GM23338 (cell line): ENCODE results near the gene CD247. TPM values are rescaled to one million over a fixed set of nuclear protein-coding genes. Genes with fewer than 3 reads are reported as not detected.
A peak's percentile ranks its signal among the peaks of the same experiment; 100 is the strongest.

Experiments
- ATAC-seq: fragments of 200-7000 bp; cut with Tn5 transposase; 3 replicates; pipeline ENCODE4 v1.9.1; 2020
- DNase-seq: peaks from one replicate; pipeline ENCODE4 v3.0.0-alpha.2; 2015; ENCODE audit warnings: low spot score
- H2AFZ ChIP-seq: fragments of 200-600 bp; sonication (generic); 2 replicates; pipeline ENCODE4 v1.8.0; 2016; ENCODE audit warnings: antibody characterized with exemption, mild to moderate bottlenecking, moderate library complexity
- H3F3A ChIP-seq: fragments of 200-600 bp; sonication (generic); replicated peaks from 2 replicates; pipeline ENCODE4 v1.8.0; 2017; ENCODE audit warnings: antibody characterized with exemption, mixed run types, low read depth
- H3K27ac ChIP-seq: fragments of 200-600 bp; sonication (generic); 2 replicates; pipeline ENCODE4 v1.6.1; 2016; ENCODE audit warnings: low read depth
- H3K27me3 ChIP-seq: fragments of 200-600 bp; sonication (generic); 2 replicates; pipeline ENCODE4 v1.8.0; 2016; ENCODE audit warnings: mild to moderate bottlenecking, mixed run types, moderate library complexity; ENCODE audit not compliant: insufficient read depth
- H3K36me3 ChIP-seq: fragments of 200-600 bp; sonication (generic); 2 replicates; pipeline ENCODE4 v1.8.0; 2016; ENCODE audit warnings: mild to moderate bottlenecking; ENCODE audit not compliant: insufficient read depth
- H3K4me1 ChIP-seq: fragments of 200-600 bp; sonication (generic); 2 replicates; pipeline ENCODE4 v1.8.0; 2016; ENCODE audit warnings: mild to moderate bottlenecking, moderate library complexity; ENCODE audit not compliant: insufficient read depth
- H3K4me2 ChIP-seq: fragments of 200-600 bp; sonication (generic); 2 replicates; pipeline ENCODE4 v1.7.1; 2017; ENCODE audit warnings: mixed run types
- H3K4me3 ChIP-seq: fragments of 200-600 bp; sonication (generic); 2 replicates; pipeline ENCODE4 v1.6.1; 2016; ENCODE audit warnings: mixed run types
- H3K79me2 ChIP-seq: fragments of 200-600 bp; sonication (generic); replicated peaks from 2 replicates; pipeline ENCODE4 v1.8.0; 2017; ENCODE audit warnings: mild to moderate bottlenecking; ENCODE audit not compliant: insufficient read depth
- H3K9me2 ChIP-seq: fragments of 200-600 bp; sonication (generic); 2 replicates; pipeline ENCODE4 v1.8.0; 2017; ENCODE audit not compliant: insufficient read depth
- H4K20me1 ChIP-seq: fragments of 200-600 bp; sonication (generic); replicated peaks from 2 replicates; pipeline ENCODE4 v1.8.0; 2017; ENCODE audit warnings: mild to moderate bottlenecking; ENCODE audit not compliant: insufficient read depth
- H3K27ac Mint-ChIP-seq: 2 replicates; pipeline ENCODE4 v1.8.0; 2020; ENCODE audit warnings: inconsistent platforms, mild to moderate bottlenecking, moderate library complexity, mixed read lengths
- H3K27me3 Mint-ChIP-seq: 3 replicates; pipeline ENCODE4 v1.8.0; 2022; ENCODE audit warnings: low read depth, mild to moderate bottlenecking, moderate library complexity, mixed read lengths, inconsistent platforms; ENCODE audit not compliant: insufficient read depth, poor library complexity
- H3K36me3 Mint-ChIP-seq: 3 replicates; pipeline ENCODE4 v1.8.0; 2021; ENCODE audit warnings: low read depth, mild to moderate bottlenecking, inconsistent platforms, moderate library complexity, mixed read lengths
- H3K4me1 Mint-ChIP-seq: 3 replicates; pipeline ENCODE4 v1.8.0; 2020; ENCODE audit warnings: mild to moderate bottlenecking, inconsistent platforms, mixed read lengths
- H3K4me3 Mint-ChIP-seq: 3 replicates; pipeline ENCODE4 v1.8.0; 2021; ENCODE audit warnings: moderate library complexity, mild to moderate bottlenecking, inconsistent platforms, mixed read lengths
- H3K9me3 Mint-ChIP-seq: 3 replicates; pipeline ENCODE4 v1.8.0; 2020; ENCODE audit warnings: moderate library complexity, mild to moderate bottlenecking, inconsistent platforms, mixed read lengths
- CREB1 ChIP-seq: fragments of 250-450 bp; sonication (Bioruptor Pico); IDR thresholded peaks from 2 replicates; pipeline ENCODE4 v1.5.0; 2020; ENCODE audit warnings: low read depth, mild to moderate bottlenecking, moderate library complexity
- EZH2 ChIP-seq: fragments of 200-600 bp; sonication (generic); IDR thresholded peaks from one replicate; pipeline ENCODE4 v1.8.0; 2017; ENCODE audit warnings: antibody characterized with exemption, mild to moderate bottlenecking, low read depth; ENCODE audit not compliant: unreplicated experiment
- EZH2phosphoT487 ChIP-seq: fragments of 200-600 bp; sonication (generic); IDR thresholded peaks from one replicate; pipeline ENCODE4 v1.8.1; 2018; ENCODE audit warnings: antibody characterized with exemption; ENCODE audit not compliant: unreplicated experiment
- POLR2AphosphoS5 ChIP-seq: IDR thresholded peaks from 2 replicates; pipeline ENCODE4 v1.6.1; 2016; ENCODE audit warnings: antibody characterized with exemption, low read depth
- ZNF114 ChIP-seq: fragments of 250-450 bp; sonication (Bioruptor Pico); IDR thresholded peaks from 2 replicates; pipeline ENCODE4 v1.5.0; 2020; ENCODE audit warnings: mild to moderate bottlenecking, moderate library complexity
- ZNF331 ChIP-seq: fragments of 250-450 bp; sonication (Bioruptor Pico); IDR thresholded peaks from 2 replicates; pipeline ENCODE4 v1.5.0; 2020; ENCODE audit warnings: low read depth, mild to moderate bottlenecking, moderate library complexity
- polyA plus RNA-seq: library from polyadenylated mRNA; unstranded; fragments of >200 nt; fragmentation: Nextera tagmentation; extraction: Ambion mirVana; gene quantifications from 2 replicates; pipeline ENCODE4 v1.2.1, GENCODE V29; 2016
- total RNA-seq: library from RNA; depleted of rRNA; stranded (reverse); fragments of >200 nt; shearing (Covaris generic); gene quantifications from 2 replicates; pipeline ENCODE4 v1.2.3, GENCODE V29; 2014
- TF ChIP-seq, protein P1 (sequence below): fragments of 250-450 bp; sonication (Bioruptor Pico); IDR thresholded peaks from 2 replicates; pipeline ENCODE4 v1.5.0; 2020; ENCODE audit warnings: mild to moderate bottlenecking, moderate library complexity
- TF ChIP-seq, protein P2 (sequence below), 2 experiments: fragments of 200-600 bp in 1 of 2; sonication (generic) in 1 of 2; conservative IDR thresholded peaks; 2 replicates each; pipeline versions ENCODE4 v1.5.1 to v1.6.1; 2016 to 2017; ENCODE audit warnings: antibody characterized with exemption in 2 of 2, low read depth in 2 of 2, mild to moderate bottlenecking in 2 of 2, moderate library complexity in 1 of 2

The CD247 gene
- total and polyA plus RNA-seq, 2 experiments from 2014 or later, result 1.2 to 1.4 TPM

DNA sequence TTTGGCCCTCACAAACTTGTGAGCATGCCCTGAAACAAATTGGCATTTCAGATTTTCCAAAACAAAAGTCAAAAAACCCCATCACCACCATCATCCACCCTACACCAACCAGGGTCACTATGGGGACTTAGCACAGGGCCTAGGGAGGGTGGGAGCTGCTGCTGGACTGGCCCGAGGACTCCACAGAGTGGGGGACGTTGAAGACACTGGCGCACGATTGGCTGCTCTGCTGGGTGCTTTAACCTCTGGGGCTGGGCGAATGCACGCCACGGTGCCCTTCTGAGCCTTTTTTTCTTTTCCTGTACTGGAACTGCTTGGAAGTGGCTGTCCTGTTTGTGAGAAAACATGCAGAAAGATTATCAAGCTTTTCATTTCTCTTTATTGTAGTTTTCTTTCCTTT, 92.8 kb downstream of the CD247 start:
- H3K27me3 ChIP-seq, result no peaks in the 10 kb centered on the region
- H3F3A ChIP-seq, result peaks cover 7% of the 10 kb centered on the region; the same call in 1 of the 2 replicates
- H3K36me3 Mint-ChIP-seq, result peaks cover under 1% of the 10 kb centered on the region; the same call in 2 of the 3 replicates
- no peak overlapping the region for H2AFZ ChIP-seq
- H3K4me1 Mint-ChIP-seq, result peaks cover 81% of the 10 kb centered on the region
- H3K9me2 ChIP-seq, result no peaks in the 10 kb centered on the region
- peaks cover 14% of the 10 kb centered on the region for H3K27me3 Mint-ChIP-seq
- TF ChIP-seq POLR2AphosphoS5, result no peak
- no peak for TF ChIP-seq ZNF331 (CRISPR knock-in tag)
- TF ChIP-seq, protein P1, sequence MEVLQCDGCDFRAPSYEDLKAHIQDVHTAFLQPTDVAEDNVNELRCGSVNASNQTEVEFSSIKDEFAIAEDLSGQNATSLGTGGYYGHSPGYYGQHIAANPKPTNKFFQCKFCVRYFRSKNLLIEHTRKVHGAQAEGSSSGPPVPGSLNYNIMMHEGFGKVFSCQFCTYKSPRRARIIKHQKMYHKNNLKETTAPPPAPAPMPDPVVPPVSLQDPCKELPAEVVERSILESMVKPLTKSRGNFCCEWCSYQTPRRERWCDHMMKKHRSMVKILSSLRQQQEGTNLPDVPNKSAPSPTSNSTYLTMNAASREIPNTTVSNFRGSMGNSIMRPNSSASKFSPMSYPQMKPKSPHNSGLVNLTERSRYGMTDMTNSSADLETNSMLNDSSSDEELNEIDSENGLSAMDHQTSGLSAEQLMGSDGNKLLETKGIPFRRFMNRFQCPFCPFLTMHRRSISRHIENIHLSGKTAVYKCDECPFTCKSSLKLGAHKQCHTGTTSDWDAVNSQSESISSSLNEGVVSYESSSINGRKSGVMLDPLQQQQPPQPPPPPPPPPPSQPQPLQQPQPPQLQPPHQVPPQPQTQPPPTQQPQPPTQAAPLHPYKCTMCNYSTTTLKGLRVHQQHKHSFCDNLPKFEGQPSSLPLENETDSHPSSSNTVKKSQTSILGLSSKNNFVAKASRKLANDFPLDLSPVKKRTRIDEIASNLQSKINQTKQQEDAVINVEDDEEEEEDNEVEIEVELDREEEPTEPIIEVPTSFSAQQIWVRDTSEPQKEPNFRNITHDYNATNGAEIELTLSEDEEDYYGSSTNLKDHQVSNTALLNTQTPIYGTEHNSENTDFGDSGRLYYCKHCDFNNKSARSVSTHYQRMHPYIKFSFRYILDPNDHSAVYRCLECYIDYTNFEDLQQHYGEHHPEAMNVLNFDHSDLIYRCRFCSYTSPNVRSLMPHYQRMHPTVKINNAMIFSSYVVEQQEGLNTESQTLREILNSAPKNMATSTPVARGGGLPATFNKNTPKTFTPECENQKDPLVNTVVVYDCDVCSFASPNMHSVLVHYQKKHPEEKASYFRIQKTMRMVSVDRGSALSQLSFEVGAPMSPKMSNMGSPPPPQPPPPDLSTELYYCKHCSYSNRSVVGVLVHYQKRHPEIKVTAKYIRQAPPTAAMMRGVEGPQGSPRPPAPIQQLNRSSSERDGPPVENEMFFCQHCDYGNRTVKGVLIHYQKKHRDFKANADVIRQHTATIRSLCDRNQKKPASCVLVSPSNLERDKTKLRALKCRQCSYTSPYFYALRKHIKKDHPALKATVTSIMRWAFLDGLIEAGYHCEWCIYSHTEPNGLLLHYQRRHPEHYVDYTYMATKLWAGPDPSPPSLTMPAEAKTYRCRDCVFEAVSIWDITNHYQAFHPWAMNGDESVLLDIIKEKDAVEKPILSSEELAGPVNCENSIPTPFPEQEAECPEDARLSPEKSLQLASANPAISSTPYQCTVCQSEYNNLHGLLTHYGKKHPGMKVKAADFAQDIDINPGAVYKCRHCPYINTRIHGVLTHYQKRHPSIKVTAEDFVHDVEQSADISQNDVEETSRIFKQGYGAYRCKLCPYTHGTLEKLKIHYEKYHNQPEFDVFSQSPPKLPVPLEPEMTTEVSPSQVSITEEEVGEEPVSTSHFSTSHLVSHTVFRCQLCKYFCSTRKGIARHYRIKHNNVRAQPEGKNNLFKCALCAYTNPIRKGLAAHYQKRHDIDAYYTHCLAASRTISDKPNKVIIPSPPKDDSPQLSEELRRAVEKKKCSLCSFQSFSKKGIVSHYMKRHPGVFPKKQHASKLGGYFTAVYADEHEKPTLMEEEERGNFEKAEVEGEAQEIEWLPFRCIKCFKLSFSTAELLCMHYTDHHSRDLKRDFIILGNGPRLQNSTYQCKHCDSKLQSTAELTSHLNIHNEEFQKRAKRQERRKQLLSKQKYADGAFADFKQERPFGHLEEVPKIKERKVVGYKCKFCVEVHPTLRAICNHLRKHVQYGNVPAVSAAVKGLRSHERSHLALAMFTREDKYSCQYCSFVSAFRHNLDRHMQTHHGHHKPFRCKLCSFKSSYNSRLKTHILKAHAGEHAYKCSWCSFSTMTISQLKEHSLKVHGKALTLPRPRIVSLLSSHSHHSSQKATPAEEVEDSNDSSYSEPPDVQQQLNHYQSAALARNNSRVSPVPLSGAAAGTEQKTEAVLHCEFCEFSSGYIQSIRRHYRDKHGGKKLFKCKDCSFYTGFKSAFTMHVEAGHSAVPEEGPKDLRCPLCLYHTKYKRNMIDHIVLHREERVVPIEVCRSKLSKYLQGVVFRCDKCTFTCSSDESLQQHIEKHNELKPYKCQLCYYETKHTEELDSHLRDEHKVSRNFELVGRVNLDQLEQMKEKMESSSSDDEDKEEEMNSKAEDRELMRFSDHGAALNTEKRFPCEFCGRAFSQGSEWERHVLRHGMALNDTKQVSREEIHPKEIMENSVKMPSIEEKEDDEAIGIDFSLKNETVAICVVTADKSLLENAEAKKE (CRISPR knock-in tag), result no peak
- H3K4me3 Mint-ChIP-seq, result peak overlapping the region; percentile 40; the same call in 2 of the 3 replicates
- H3K27ac ChIP-seq, result no peak overlapping the region
- DNase-seq (peak; percentile 45), ATAC-seq (peak; percentile 73)
- H3K4me2 ChIP-seq, result peak overlapping the region; percentile 62
- H3K36me3 ChIP-seq, result no peaks in the 10 kb centered on the region
- no peak overlapping the region for H3K4me3 ChIP-seq
- H3K9me3 Mint-ChIP-seq, result no peaks in the 10 kb centered on the region
- peaks cover 60% of the 10 kb centered on the region for H3K4me1 ChIP-seq
- peak overlapping the region; percentile 77 for H3K27ac Mint-ChIP-seq
- H3K79me2 ChIP-seq, result no peaks in the 10 kb centered on the region
- no peaks in the 10 kb centered on the region; the same call in 1 of the 2 replicates for H4K20me1 ChIP-seq

DNA sequence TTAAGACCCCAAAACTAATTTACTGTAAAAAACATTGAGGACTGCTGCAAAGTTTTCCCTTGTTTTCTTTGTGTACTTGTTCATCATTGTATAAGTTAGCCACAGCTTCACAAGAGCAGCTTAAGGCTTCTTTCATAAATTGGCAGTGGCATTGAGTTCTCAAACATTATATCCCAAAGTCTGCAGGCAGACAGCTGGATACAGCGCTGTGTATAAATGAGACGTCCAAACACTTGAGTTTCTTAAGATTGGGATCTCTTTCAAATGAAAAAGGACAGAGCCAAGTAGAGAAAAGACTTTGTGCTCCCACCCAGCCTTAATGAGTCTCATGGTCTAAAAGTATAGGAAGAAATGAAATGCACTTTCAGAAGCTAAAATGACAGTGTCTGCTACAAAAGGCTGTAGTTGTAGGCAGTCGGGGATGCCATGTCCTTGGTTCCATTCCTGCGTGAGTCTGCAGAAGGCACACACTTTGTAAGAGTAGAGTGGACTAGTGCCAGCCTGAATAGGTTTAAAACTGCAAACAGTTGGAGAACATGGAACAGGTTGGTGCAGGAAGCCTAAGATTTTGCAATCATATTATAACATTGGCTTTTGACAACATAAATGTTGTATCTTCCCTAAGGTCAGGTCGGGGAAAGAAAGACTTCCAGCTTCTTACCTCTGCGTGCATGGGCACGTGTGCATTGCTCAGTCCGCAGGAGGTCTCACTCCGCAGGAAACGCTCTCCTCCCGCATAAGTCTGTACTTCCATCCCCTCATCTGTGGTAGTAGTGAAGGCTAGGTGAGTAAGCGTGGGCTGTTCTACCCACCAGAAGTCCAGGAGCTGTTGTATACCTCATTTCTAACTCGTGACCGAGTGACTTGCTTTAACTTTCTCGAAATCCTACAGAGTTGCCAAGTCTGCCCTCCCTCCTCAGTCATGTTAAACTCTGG, 94.4 kb downstream of the CD247 start:
- H3K79me2 ChIP-seq, result no peaks in the 10 kb centered on the region
- no peak overlapping the region for H3K27ac ChIP-seq
- peak overlapping the region; percentile 46; the same call in 1 of the 2 replicates for H3K27ac Mint-ChIP-seq
- H3K4me2 ChIP-seq, result no peak overlapping the region
- H3K36me3 ChIP-seq, result no peaks in the 10 kb centered on the region
- H3K4me3 ChIP-seq, result no peak overlapping the region
- H3K9me2 ChIP-seq, result no peaks in the 10 kb centered on the region
- peak; percentile 19; the same call in 2 of the 3 replicates for ATAC-seq
- H3F3A ChIP-seq, result no peaks in the 10 kb centered on the region
- H4K20me1 ChIP-seq, result no peaks in the 10 kb centered on the region; the same call in 1 of the 2 replicates
- no peak for DNase-seq
- H3K4me1 ChIP-seq, result peaks cover 51% of the 10 kb centered on the region
- no peak overlapping the region for H3K4me3 Mint-ChIP-seq
- H3K36me3 Mint-ChIP-seq, result peaks cover 11% of the 10 kb centered on the region; the same call in 2 of the 3 replicates
- no peaks in the 10 kb centered on the region for H3K27me3 ChIP-seq
- H2AFZ ChIP-seq, result no peak overlapping the region
- peaks cover 9% of the 10 kb centered on the region for H3K27me3 Mint-ChIP-seq
- H3K4me1 Mint-ChIP-seq, result peaks cover 70% of the 10 kb centered on the region
- no peaks in the 10 kb centered on the region for H3K9me3 Mint-ChIP-seq
- TF ChIP-seq ZNF331 (CRISPR knock-in tag) (no peak), EZH2 (no peak), EZH2phosphoT487 (no peak), CREB1 (CRISPR knock-in tag) (no peak), ZNF114 (CRISPR knock-in tag) (no peak)
- TF ChIP-seq, protein P2, sequence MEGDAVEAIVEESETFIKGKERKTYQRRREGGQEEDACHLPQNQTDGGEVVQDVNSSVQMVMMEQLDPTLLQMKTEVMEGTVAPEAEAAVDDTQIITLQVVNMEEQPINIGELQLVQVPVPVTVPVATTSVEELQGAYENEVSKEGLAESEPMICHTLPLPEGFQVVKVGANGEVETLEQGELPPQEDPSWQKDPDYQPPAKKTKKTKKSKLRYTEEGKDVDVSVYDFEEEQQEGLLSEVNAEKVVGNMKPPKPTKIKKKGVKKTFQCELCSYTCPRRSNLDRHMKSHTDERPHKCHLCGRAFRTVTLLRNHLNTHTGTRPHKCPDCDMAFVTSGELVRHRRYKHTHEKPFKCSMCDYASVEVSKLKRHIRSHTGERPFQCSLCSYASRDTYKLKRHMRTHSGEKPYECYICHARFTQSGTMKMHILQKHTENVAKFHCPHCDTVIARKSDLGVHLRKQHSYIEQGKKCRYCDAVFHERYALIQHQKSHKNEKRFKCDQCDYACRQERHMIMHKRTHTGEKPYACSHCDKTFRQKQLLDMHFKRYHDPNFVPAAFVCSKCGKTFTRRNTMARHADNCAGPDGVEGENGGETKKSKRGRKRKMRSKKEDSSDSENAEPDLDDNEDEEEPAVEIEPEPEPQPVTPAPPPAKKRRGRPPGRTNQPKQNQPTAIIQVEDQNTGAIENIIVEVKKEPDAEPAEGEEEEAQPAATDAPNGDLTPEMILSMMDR (conservative IDR thresholded peaks at IDR 0.05; ENCODE audit: low read depth in 2 of 2), result no peak
